KBM-7 (cell line): ENCODE measurements around the gene ZNF217.
"Not testable (repeated sequence)": the region's sequence is repeated elsewhere in the genome, so short reads cannot be mapped to it uniquely, and the experiment has no call there.

Source experiments
- DNase-seq: peaks from one replicate; pipeline ENCODE4 v3.0.0-alpha.2; 2015
- in situ Hi-C: fragments of 300-500 bp; cut with MboI; formaldehyde crosslinking; loops from 2 replicates; pipeline ENCODE4 v1.14.3; 2020; ENCODE audit warnings: low sequenced_read_pairs, low pct_unique_long_range_greater_than_20kb, mixed read lengths

ZNF217 gene

DNA sequence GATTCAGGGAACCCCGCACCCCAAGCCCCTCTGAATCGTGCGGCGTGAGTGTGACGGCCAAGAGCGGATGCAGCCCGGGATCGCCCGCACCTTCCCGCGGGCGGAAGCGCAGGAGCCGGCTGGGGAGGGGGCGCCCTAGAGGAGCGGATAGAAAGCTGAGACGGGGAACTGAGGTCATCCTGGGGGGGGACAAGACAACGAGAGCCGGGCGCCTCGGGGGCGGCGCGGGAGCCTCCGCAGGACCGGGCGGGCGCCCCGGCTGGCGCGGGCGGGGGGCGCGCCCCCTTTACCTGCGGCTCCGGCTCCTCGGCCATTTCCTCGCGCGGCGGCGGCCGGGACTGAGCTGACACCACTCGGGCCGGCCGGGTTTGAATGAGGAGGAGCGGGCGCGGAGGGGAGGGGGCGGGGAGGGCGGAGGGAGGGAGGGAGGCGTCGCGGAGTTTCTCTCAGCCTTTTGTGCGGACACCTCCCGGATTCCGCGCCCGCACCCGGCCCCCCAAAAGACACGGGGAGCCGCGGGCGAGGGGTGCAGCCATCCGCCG is at the start of gene ZNF217:
ZNF217 (minus strand) TSS at position 374 of the 542 bp plus-strand sequence. CDS start 11,013 bp downstream, outside the sequence.
- in situ Hi-C loops, result not testable (repeated sequence)
- DNase-seq, result peak; percentile 43

- in situ Hi-C loops, result no loop called here
- DNase-seq, result peak; percentile 93
These were observed 49.6 kb upstream of the ZNF217 start for GRCh38 chr20:53643031-53643832.

- in situ Hi-C loops, result no loop called here
- DNase-seq, result peak; percentile 94
These were observed 48.8 kb upstream of the ZNF217 start for GRCh38 chr20:53642196-53643030.

GRCh38 chr20:53639647-53640440 is 46.2 kb upstream of the ZNF217 start:
- DNase-seq, result no peak
- in situ Hi-C loops, result no loop called here

DNA sequence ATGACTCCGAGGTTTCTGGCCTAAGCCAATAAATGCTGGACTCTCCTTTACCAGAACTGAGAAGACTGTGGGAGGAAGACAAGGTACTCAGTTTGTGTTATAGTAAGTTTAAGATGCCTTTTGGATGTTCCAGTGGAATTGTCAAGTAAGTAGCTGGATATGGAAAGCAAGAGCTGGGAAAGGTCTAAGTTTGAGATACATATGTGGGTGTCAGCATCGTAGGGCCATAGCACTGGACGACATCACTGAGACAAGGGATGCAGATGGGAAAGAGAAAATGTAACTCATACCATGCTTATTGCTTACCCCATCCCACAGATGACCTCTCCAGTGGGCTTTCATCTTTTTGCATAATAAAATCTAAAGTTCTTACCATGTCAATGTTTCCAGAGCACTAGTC is 45.5 kb upstream of the ZNF217 start:
- in situ Hi-C loops, result no loop called here
- no peak for DNase-seq

DNA sequence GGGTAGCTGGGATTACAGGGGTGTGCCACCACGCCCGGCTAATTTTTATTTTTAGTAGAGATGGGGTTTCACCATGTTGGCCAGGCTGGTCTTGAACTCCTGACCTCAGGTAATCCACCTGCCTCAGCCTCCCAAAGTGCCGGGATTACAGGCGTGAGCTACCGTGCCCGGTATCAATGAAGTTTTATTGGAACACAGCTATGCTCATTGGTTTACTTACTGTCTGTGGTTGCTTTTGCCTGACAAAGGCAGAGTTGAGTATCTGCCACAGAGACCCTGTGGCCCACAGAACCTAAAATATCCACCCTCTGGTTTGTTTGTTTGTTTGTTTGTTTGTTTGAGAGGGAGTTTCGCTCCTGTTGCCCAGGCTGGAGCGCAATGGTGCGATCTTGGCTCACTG is 43.7 kb upstream of the ZNF217 start:
- in situ Hi-C loops, DNase-seq: not testable (repeated sequence)

DNA sequence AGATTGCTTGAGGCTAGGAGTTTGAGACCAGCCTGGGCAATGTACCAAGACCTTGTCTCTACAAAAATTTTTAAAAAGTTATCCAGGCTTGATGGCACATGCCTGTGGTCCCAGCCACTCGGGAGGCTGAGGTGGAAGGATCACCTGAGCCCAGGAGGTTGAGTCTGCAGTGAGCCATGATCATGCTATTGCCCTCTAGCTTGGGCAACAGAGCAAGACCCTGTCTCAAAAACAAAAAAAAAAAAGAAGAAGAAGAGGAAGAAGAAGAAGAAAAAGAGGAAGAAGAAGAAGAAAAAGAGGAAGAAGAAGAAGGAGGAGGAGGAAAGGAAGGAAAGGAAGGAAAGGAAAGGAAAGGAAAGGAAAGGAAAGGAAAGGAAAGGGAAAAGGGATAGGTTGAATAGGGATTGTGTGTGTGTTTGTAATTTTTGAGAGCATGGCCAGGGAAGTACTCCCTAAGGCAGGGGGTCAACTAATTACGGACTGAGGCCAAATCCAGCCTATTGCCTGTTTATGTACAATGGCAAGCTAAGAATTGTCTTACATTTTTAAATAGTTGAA is 43.0 kb upstream of the ZNF217 start:
- peak; percentile 39 for DNase-seq
- in situ Hi-C loops, result no loop called here

DNA sequence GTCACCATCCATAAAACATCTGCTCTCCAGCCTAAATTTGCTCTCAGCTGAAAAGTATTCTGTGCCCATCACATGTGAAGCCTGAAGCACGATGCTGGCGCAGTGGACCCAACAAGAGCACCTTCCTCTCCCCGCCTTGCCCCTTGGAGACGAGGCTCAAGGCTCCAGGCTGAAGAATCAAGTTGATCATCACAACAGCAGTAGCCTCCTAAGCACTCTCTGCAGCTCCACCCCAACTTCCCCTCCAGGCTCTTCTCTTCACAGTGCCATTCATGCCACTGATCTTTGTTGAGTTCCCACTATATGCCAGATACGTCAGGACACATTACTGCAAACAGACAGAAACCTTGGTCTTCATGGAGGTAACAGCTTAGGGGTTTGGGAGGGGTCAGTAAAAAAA is 41.6 kb upstream of the ZNF217 start:
- no peak for DNase-seq
- in situ Hi-C loops, result no loop called here

- peak; percentile 68 for DNase-seq
- in situ Hi-C loops, result no loop called here
These were observed 38.4 kb upstream of the ZNF217 start for GRCh38 chr20:53631909-53632662.

GRCh38 chr20:53629436-53629835 is 35.8 kb upstream of the ZNF217 start:
- DNase-seq, result no peak
- in situ Hi-C loops, result no loop called here

DNA sequence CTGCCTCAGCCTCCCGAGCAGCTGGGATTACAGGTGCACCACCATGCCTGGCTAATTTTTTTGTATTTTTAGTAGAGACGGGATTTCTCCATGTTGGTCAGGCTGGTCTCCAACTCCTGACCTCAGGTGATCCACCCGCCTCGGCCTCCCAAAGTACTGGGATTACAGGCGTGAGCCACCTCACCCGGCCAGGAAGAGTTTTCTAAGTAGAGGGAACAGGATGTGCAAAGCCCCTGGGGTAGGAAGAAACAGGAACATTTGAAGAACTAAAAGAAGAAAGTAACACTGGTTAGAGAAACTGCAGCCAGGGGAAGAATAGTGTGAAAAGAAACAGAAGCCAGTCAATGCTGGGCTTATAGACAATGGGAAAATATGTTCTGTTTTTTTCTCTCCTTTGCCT is 35.1 kb upstream of the ZNF217 start:
- DNase-seq, in situ Hi-C loops: not testable (repeated sequence)

DNA sequence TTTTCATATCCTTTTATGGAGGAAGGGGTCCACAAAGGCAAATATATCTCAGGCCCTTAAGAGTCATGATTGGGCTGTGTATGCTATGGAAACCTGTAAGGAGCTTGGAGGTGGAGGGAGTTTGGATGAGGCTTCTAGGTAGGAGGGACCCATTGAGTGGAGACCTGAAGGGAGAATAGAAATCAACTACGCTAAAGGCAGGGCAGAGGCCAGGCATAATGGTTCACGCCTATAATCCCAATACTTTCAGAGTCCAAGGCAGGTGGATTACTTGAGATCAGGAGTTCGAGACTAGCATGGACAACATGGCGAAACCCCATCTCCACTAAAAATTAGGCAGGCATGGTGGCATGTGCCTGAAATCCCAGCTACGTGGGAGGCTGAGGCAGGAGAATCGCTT is 34.4 kb upstream of the ZNF217 start:
- no peak for DNase-seq
- in situ Hi-C loops, result no loop called here

GRCh38 chr20:53627001-53627400 is 33.4 kb upstream of the ZNF217 start:
- in situ Hi-C loops, DNase-seq: not testable (repeated sequence)

DNA sequence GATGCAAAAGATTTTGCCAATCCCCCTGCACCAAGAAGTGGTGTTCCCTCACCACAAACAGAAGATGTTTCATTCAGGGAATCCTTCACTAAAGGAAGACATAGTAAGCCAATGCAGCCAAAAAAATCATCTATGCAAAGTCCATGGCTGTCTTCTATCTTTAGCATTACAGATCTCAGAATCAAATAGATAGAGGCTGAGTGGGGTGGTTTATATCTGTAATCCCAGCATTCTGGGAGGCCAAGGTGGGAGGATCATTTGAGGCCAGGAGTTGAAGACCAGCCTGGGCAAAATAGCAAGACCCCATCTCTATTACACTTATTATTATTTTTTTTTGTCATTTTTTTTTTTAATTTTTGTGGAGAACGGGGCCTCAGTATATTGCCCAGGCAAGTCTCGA is 32.9 kb upstream of the ZNF217 start:
- in situ Hi-C loops, result no loop called here
- no peak for DNase-seq

DNA sequence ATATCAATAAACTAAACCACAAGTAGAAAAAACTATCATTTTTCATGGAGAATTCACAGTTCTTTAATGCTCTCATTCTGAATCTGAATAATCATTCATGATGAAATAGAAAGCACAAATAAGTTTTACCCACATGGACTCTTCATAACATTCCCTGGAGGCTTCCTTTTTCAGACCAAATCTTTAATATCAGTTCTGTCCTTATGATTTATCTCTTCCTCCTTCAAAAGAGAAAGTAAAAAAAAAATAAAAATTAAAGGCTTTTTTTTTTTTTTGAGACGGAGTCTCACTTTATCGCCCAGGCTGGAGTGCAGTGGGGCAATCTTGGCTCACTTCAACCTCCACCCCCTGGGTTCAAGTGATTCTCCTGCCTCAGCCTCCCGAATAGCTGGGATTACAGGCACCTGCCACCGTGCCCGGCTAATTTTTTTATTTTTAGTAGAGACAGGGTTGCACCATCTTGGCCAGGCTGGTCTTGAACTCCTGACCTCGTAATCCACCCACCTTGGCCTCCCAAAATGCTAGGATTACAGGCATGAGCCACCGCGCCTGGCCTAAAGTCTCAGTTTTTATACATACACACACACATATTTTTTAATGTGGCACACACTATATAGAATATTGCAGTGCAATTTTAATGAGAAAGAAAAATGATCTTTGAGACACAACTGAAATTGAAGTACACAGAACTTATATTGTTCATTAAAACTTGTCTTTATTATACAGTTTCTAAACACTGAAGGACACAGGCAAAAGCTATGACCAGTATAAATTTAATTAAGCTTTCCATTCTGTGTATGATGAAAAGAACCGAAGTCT is 31.9 kb upstream of the ZNF217 start:
- DNase-seq, result no peak
- in situ Hi-C loops, result no loop called here

- DNase-seq, in situ Hi-C loops: not testable (repeated sequence)
These were observed 31.2 kb upstream of the ZNF217 start for GRCh38 chr20:53624927-53625250.

- DNase-seq, result peak; percentile 78
- in situ Hi-C loops, result no loop called here
These were observed 30.0 kb upstream of the ZNF217 start for GRCh38 chr20:53623454-53624211.
